ENCODE measurements around the gene DELE1. TPM values are rescaled to one million over a fixed set of nuclear protein-coding genes. Genes with fewer than 3 reads are reported as not detected.

The DELE1 gene
- total RNA-seq, 4 donors from 2014 or later, result 47.2 to 67.2 (median 49.2) TPM

- WGBS, 2 donors, result 0% methylated on average over 1 of the region's 1 CpG
- no peak for DNase-seq (ENCODE audit: low spot score in 2 of 2)
- intact Hi-C loops (cut with DNase I; ENCODE audit: low total_unique reads), result no loop called here
- no peak for TF ChIP-seq CTCF (IDR thresholded peaks at IDR 0.05)
- TF ChIP-seq POLR2A (IDR thresholded peaks at IDR 0.05), result no peak
- no peak overlapping the region for H3K4me3 ChIP-seq (ENCODE audit: low read depth, poor library complexity, severe bottlenecking)
Observed at GRCh38 chr5:141906972-141907371, 16.7 kb upstream of the DELE1 start.

- intact Hi-C loops (cut with DNase I; ENCODE audit: low total_unique reads), result no loop called here
- no peak for DNase-seq (ENCODE audit: low spot score in 2 of 2)
- WGBS, 2 donors, result 91 to 92% methylated on average over 2 of the region's 2 CpGs
- TF ChIP-seq CTCF (IDR thresholded peaks at IDR 0.05) (no peak), POLR2A (IDR thresholded peaks at IDR 0.05) (no peak)
- H3K4me3 ChIP-seq (ENCODE audit: low read depth, poor library complexity, severe bottlenecking), result no peak overlapping the region
Observed at GRCh38 chr5:141908796-141909195, 14.9 kb upstream of the DELE1 start.

GRCh38 chr5:141909212-141909611 lies 14.5 kb upstream of the DELE1 start:
- WGBS, 2 donors, result 72 to 74% methylated on average over 4 of the region's 4 CpGs
- no peak for TF ChIP-seq CTCF (IDR thresholded peaks at IDR 0.05)
- no peak for TF ChIP-seq POLR2A (IDR thresholded peaks at IDR 0.05)
- no peak overlapping the region for H3K4me3 ChIP-seq (ENCODE audit: low read depth, poor library complexity, severe bottlenecking)
- intact Hi-C loops (cut with DNase I; ENCODE audit: low total_unique reads), result no loop called here
- peak in 1 of 2 donors; percentile 18 for DNase-seq (ENCODE audit: low spot score in 2 of 2)

- 15 to 64% methylated on average over 2 of the region's 2 CpGs for WGBS, 2 donors
- intact Hi-C loops (cut with DNase I; ENCODE audit: low total_unique reads), result no loop called here
- TF ChIP-seq CTCF (IDR thresholded peaks at IDR 0.05) (no peak), POLR2A (IDR thresholded peaks at IDR 0.05) (no peak)
- H3K4me3 ChIP-seq (ENCODE audit: low read depth, poor library complexity, severe bottlenecking), result no peak overlapping the region
- DNase-seq (ENCODE audit: low spot score in 2 of 2), result peak in 1 of 2 donors; percentile 83
Observed at GRCh38 chr5:141910271-141910673, 13.4 kb upstream of the DELE1 start.

- WGBS, 2 donors, result 16 to 18% methylated on average over 16 of the region's 16 CpGs
- no peak for TF ChIP-seq POLR2A (IDR thresholded peaks at IDR 0.05)
- TF ChIP-seq CTCF (IDR thresholded peaks at IDR 0.05), result no peak
- no peak overlapping the region for H3K4me3 ChIP-seq (ENCODE audit: low read depth, poor library complexity, severe bottlenecking)
- peak in 1 of 2 donors; percentile 78 for DNase-seq (ENCODE audit: low spot score in 2 of 2)
- intact Hi-C loops (cut with DNase I; ENCODE audit: low total_unique reads), result no loop called here
Observed at GRCh38 chr5:141913560-141914198, 10.0 kb upstream of the DELE1 start.

All from lower leg skin (tissue), 4 donors.